IMR-90 (cell line): Measurements from ENCODE around the gene AP2B1. TPM values are rescaled to one million over a fixed set of nuclear protein-coding genes. Genes with fewer than 3 reads are reported as not detected.

Source experiments
- ATAC-seq: fragments of 200-7000 bp; cut with Tn5 transposase; 2 replicates; pipeline ENCODE4 v1.9.1; 2020; ENCODE audit warnings: low read depth, mild to moderate bottlenecking, moderate library complexity
- BruUV-seq: library from RNA; stranded (reverse); fragments of 400-500 nt; replicated peaks from 2 replicates; lab custom pipeline; 2021; lab: Mats Ljungman, UMichigan
- CTCF ChIA-PET: fragments of 300-600 bp; formaldehyde crosslinking; extraction: SDS; loops from one replicate; lab custom pipeline; 2021; ENCODE audit warnings: antibody characterized with exemption; lab: Yijun Ruan, JAX
- POLR2A ChIA-PET: fragments of 300-600 bp; sonication (Branson Sonifier 250); formaldehyde crosslinking; loops from one replicate; lab custom pipeline; 2022; ENCODE audit warnings: antibody characterized with exemption; ENCODE audit not compliant: unreplicated experiment; lab: Charles Lee
- DNase-seq: peaks from one replicate; pipeline ENCODE4 v3.0.0; 2013
- H2AFZ ChIP-seq: replicated peaks from 2 replicates; pipeline ENCODE3; 2013; ENCODE audit warnings: low read length, mild to moderate bottlenecking; ENCODE audit not compliant: poor library complexity
- H2AK5ac ChIP-seq: 2 replicates; pipeline ENCODE4 v1.6.1; 2013; ENCODE audit warnings: low read depth, low read length, inconsistent platforms
- H2AK9ac ChIP-seq: replicated peaks from 2 replicates; pipeline ENCODE3; 2013; ENCODE audit warnings: mild to moderate bottlenecking, low read depth, low read length, moderate library complexity; ENCODE audit not compliant: poor library complexity
- H2BK120ac ChIP-seq: 2 replicates; pipeline ENCODE4 v1.6.1; 2013; ENCODE audit warnings: low read depth, low read length, inconsistent platforms
- H2BK15ac ChIP-seq: 3 replicates; pipeline ENCODE4 v1.6.1; 2013; ENCODE audit warnings: low read depth, low read length, inconsistent platforms
- H2BK20ac ChIP-seq: 2 replicates; pipeline ENCODE4 v1.6.1; 2013; ENCODE audit warnings: low read depth, mild to moderate bottlenecking, inconsistent platforms, low read length, moderate library complexity
- H2BK5ac ChIP-seq: 2 replicates; pipeline ENCODE4 v1.6.1; 2013; ENCODE audit warnings: mild to moderate bottlenecking, low read depth, low read length, inconsistent platforms; ENCODE audit not compliant: poor library complexity, severe bottlenecking
- H3K14ac ChIP-seq: replicated peaks from 2 replicates; pipeline ENCODE4 v1.6.1; 2013; ENCODE audit warnings: low read depth, low read length, inconsistent platforms
- H3K18ac ChIP-seq: 2 replicates; pipeline ENCODE4 v1.6.1; 2013; ENCODE audit warnings: low read depth, low read length, control low read depth
- H3K23ac ChIP-seq: 2 replicates; pipeline ENCODE4 v1.6.1; 2013; ENCODE audit warnings: low read depth, low read length, inconsistent platforms
- H3K27ac ChIP-seq: 2 replicates; pipeline ENCODE4 v1.5.1; 2013; ENCODE audit warnings: mild to moderate bottlenecking, control low read depth, low read length; ENCODE audit not compliant: insufficient read depth
- H3K27me3 ChIP-seq: 2 replicates; pipeline ENCODE4 v1.6.1; 2013; ENCODE audit warnings: low read length; ENCODE audit not compliant: control insufficient read depth, insufficient read depth
- H3K36me3 ChIP-seq: 2 replicates; pipeline ENCODE4 v1.6.1; 2013; ENCODE audit warnings: low read length, mixed read lengths; ENCODE audit not compliant: control insufficient read depth, insufficient read depth
- H3K4ac ChIP-seq: 2 replicates; pipeline ENCODE4 v1.6.1; 2013; ENCODE audit warnings: low read depth, low read length, inconsistent platforms
- H3K4me1 ChIP-seq: 2 replicates; pipeline ENCODE4 v1.6.1; 2013; ENCODE audit warnings: low read length, mixed read lengths; ENCODE audit not compliant: control insufficient read depth, insufficient read depth
- H3K4me2 ChIP-seq: 2 replicates; pipeline ENCODE4 v1.6.1; 2013; ENCODE audit warnings: low read depth, mild to moderate bottlenecking, control low read depth, low read length, moderate library complexity
- H3K4me3 ChIP-seq: 2 replicates; pipeline ENCODE4 v1.5.1; 2013; ENCODE audit warnings: low read depth, mild to moderate bottlenecking, control low read depth, low read length, moderate library complexity; ENCODE audit not compliant: insufficient read depth
- H3K56ac ChIP-seq: 2 replicates; pipeline ENCODE4 v1.6.1; 2013; ENCODE audit warnings: low read length, inconsistent platforms; ENCODE audit not compliant: insufficient read depth; ENCODE audit errors: extremely low read depth
- H3K79me1 ChIP-seq, 2 experiments: 2 replicates each; pipeline ENCODE4 v1.6.1; 2013; ENCODE audit warnings: low read length in 2 of 2, inconsistent platforms in 1 of 2, low read depth in 1 of 2
- H3K9ac ChIP-seq: 2 replicates; pipeline ENCODE4 v1.6.1; 2013; ENCODE audit warnings: low read depth, low read length, control low read depth
- H3K9me1 ChIP-seq: 2 replicates; pipeline ENCODE4 v1.6.1; 2013; ENCODE audit warnings: low read length, inconsistent platforms; ENCODE audit not compliant: insufficient read depth
- H3K9me3 ChIP-seq: 2 replicates; pipeline ENCODE4 v1.6.1; 2013; ENCODE audit warnings: low read length; ENCODE audit not compliant: control insufficient read depth, insufficient read depth
- H4K20me1 ChIP-seq: 2 replicates; pipeline ENCODE4 v1.6.1; 2013; ENCODE audit warnings: low read length, inconsistent platforms; ENCODE audit not compliant: insufficient read depth
- H4K5ac ChIP-seq: 2 replicates; pipeline ENCODE4 v1.6.1; 2013; ENCODE audit warnings: mild to moderate bottlenecking, low read depth, low read length, control low read depth
- H4K8ac ChIP-seq, 2 experiments: 2 replicates each; pipeline ENCODE4 v1.6.1; 2013; ENCODE audit warnings: low read depth in 2 of 2, low read length in 2 of 2, control low read depth in 1 of 2, inconsistent platforms in 1 of 2
- H4K91ac ChIP-seq: 2 replicates; pipeline ENCODE4 v1.6.1; 2013; ENCODE audit warnings: low read depth, low read length, inconsistent platforms; ENCODE audit not compliant: insufficient read depth
- BHLHE40 ChIP-seq: fragments of 150-350 bp; IDR thresholded peaks from 2 replicates; pipeline ENCODE4 v1.6.1; 2016; ENCODE audit warnings: mild to moderate bottlenecking, low read depth, low read length
- CEBPB ChIP-seq: IDR thresholded peaks from 2 replicates; pipeline ENCODE4 v1.6.1; 2012; ENCODE audit warnings: low read depth, low read length, improper control_type of control experiment
- CHD1 ChIP-seq: IDR thresholded peaks from 2 replicates; pipeline ENCODE4 v1.6.1; 2012; ENCODE audit warnings: low read depth, low read length, improper control_type of control experiment
- FOS ChIP-seq: fragments of 150-350 bp; IDR thresholded peaks from 2 replicates; pipeline ENCODE4 v1.6.1; 2016; ENCODE audit warnings: low read depth, low read length
- MAFK ChIP-seq: IDR thresholded peaks from 2 replicates; pipeline ENCODE4 v1.6.1; 2012; ENCODE audit warnings: low read depth, low read length, improper control_type of control experiment
- MAZ ChIP-seq: IDR thresholded peaks from 2 replicates; pipeline ENCODE4 v1.6.1; 2012; ENCODE audit warnings: low read depth, mild to moderate bottlenecking, low read length, improper control_type of control experiment, moderate library complexity, borderline replicate concordance
- MXI1 ChIP-seq: IDR thresholded peaks from 2 replicates; pipeline ENCODE4 v1.6.1; 2012; ENCODE audit warnings: low read depth, mild to moderate bottlenecking, low read length, moderate library complexity, borderline replicate concordance
- POLR2A ChIP-seq: IDR thresholded peaks from 2 replicates; pipeline ENCODE4 v1.6.1; 2012; ENCODE audit warnings: mild to moderate bottlenecking, low read depth, low read length
- RAD21 ChIP-seq: IDR thresholded peaks from 2 replicates; pipeline ENCODE4 v1.6.1; 2012; ENCODE audit warnings: low read length, improper control_type of control experiment
- RFX5 ChIP-seq: IDR thresholded peaks from 2 replicates; pipeline ENCODE4 v1.8.0; 2012; ENCODE audit warnings: low read depth, mild to moderate bottlenecking, low read length, moderate library complexity
- USF2 ChIP-seq: fragments of 150-350 bp; IDR thresholded peaks from 2 replicates; pipeline ENCODE4 v1.6.1; 2017; ENCODE audit warnings: mild to moderate bottlenecking, antibody characterized with exemption, low read length, low read depth
- WGBS, 2 experiments: methylation state at CpG; one replicate each; pipeline versions ENCODE4 v1.1.5 to v1.1.7; 2013; ENCODE audit warnings: missing lambda C conversion rate in 2 of 2; ENCODE audit not compliant: insufficient read length in 1 of 2; ENCODE audit errors: extremely low coverage in 2 of 2; 5-methylcytosine and 5-hydroxymethylcytosine counted together
- dilution Hi-C: fragments of 300-500 bp; cut with HindIII; formaldehyde crosslinking; loops from one replicate; pipeline ENCODE4 v1.14.3; 2018; ENCODE audit warnings: low sequenced_read_pairs; ENCODE audit not compliant: unreplicated experiment
- in situ Hi-C: fragments of 300-500 bp; cut with MboI; formaldehyde crosslinking; loops from 3 replicates; pipeline ENCODE4 v1.14.3; 2019; ENCODE audit warnings: low sequenced_read_pairs, inconsistent platforms, mixed read lengths
- intact Hi-C: fragments of 100-400 bp; cut with micrococcal nuclease; formaldehyde crosslinking; loops from 2 replicates; pipeline ENCODE4 v1.10.0; 2022
- polyA plus RNA-seq, 3 experiments: library from polyadenylated mRNA; depleted of rRNA; stranded (reverse); fragments of >200 nt; gene quantifications; 2 replicates each; pipeline ENCODE4 v1.2.3, GENCODE V29; 2012; ENCODE audit warnings: low replicate concordance in 1 of 3
- total RNA-seq: library from RNA; depleted of rRNA; stranded (reverse); fragments of >200 nt; gene quantifications from 2 replicates; pipeline ENCODE4 v1.2.3, GENCODE V29; 2012
- TF ChIP-seq, protein P1 (sequence below): conservative IDR thresholded peaks from 2 replicates; pipeline ENCODE4 v1.5.1; 2012; ENCODE audit warnings: mild to moderate bottlenecking, low read depth, low read length, improper control_type of control experiment

The AP2B1 gene
- total and polyA plus RNA-seq, 2 of the 4 experiments (the other 2 are of a cell fraction): 102 to 125 TPM

- TF ChIP-seq RFX5: no peak
- TF ChIP-seq BHLHE40: no peak
- TF ChIP-seq FOS: no peak
- TF ChIP-seq MAFK: no peak
These were observed 145.6 kb downstream of the AP2B1 start (continued) for GRCh38 chr17:35732806-35733136.

DNA sequence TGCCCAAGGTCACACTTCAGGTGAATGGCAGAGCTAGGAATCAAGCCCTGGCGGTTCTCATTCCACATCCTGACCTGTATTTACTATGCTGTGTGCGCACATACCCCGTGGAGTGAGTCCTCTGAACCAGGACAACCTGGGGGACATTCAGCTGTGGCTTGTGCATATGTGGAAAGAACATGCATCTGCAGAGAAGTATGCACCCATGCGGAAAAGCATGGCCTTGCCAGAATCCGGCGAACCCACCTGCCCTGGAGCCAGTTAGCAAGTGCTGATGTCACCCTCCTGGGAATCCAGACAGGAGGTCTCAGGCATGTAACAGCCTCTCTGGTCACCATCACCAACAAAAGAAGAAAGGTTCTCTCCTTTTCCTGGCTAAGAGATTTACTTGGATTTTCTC is 146.2 kb downstream of the AP2B1 start:
- no peak overlapping the region for H2BK15ac ChIP-seq
- peaks cover 2% of the 10 kb centered on the region; the same call in 1 of the 2 replicates for H3K27me3 ChIP-seq
- no peak overlapping the region for H2AK9ac ChIP-seq
- DNase-seq (no peak), ATAC-seq (no peak)
- peaks cover 4% of the 10 kb centered on the region; the same call in 1 of the 2 replicates for H3K9me1 ChIP-seq
- no peak overlapping the region for H2BK20ac ChIP-seq
- peaks cover 0 to 2% of the 10 kb centered on the region in 2 experiments; a peak in 1 of 4 replicates for H3K79me1 ChIP-seq
- dilution Hi-C loops (no loop called here), in situ Hi-C loops (loop anchor here (25.0 kb wide), 1 partner anchor 371 kb away; the partner anchor contains the start of gene SLFN11), intact Hi-C loops (no loop called here)
- no peak overlapping the region for H2BK120ac ChIP-seq
- no peak overlapping the region for H4K91ac ChIP-seq
- no peak overlapping the region for H2AK5ac ChIP-seq
- 0 out of 2 replicates have a peak, but pooled peaks cover 3% of the 10 kb centered on the region for H4K20me1 ChIP-seq
- ChIA-PET POLR2A (no interaction called here), CTCF (interaction anchor here (0.6 kb wide), 1 partner anchor 171 kb away, joined by 3 read pairs; no protein-coding TSS in a partner anchor)
- no peak overlapping the region for H3K18ac ChIP-seq
- H4K5ac ChIP-seq: no peak overlapping the region
- H3K27ac ChIP-seq: no peak overlapping the region
- 96% methylated on average over 5 of the region's 6 CpGs; no CpG with 5 or more reads in 1 of the 2 experiments for whole genome bisulfite sequencing, 2 experiments
- no peak overlapping the region for H3K4me2 ChIP-seq
- H3K56ac ChIP-seq: no peak overlapping the region
- H3K9me3 ChIP-seq: no peaks in the 10 kb centered on the region
- H3K9ac ChIP-seq: no peak overlapping the region
- H3K36me3 ChIP-seq: no peaks in the 10 kb centered on the region
- H3K4me3 ChIP-seq: no peak overlapping the region
- no peak overlapping the region for H3K4ac ChIP-seq
- no peak overlapping the region for H2BK5ac ChIP-seq
- no peak overlapping the region for H4K8ac ChIP-seq
- BruUV-seq: no TSS peak
- H3K4me1 ChIP-seq: peaks cover 3% of the 10 kb centered on the region
- H3K14ac ChIP-seq: no peak overlapping the region
- no peak overlapping the region for H3K23ac ChIP-seq
- TF ChIP-seq MXI1: no peak
- no peak for TF ChIP-seq POLR2A
- TF ChIP-seq RFX5: no peak
- no peak for TF ChIP-seq CHD1
- no peak for TF ChIP-seq MAZ
- no peak for TF ChIP-seq FOS
- no peak for TF ChIP-seq MAFK
- no peak for TF ChIP-seq RAD21
- TF ChIP-seq USF2: no peak
- no peak for TF ChIP-seq BHLHE40
- TF ChIP-seq, protein P1, sequence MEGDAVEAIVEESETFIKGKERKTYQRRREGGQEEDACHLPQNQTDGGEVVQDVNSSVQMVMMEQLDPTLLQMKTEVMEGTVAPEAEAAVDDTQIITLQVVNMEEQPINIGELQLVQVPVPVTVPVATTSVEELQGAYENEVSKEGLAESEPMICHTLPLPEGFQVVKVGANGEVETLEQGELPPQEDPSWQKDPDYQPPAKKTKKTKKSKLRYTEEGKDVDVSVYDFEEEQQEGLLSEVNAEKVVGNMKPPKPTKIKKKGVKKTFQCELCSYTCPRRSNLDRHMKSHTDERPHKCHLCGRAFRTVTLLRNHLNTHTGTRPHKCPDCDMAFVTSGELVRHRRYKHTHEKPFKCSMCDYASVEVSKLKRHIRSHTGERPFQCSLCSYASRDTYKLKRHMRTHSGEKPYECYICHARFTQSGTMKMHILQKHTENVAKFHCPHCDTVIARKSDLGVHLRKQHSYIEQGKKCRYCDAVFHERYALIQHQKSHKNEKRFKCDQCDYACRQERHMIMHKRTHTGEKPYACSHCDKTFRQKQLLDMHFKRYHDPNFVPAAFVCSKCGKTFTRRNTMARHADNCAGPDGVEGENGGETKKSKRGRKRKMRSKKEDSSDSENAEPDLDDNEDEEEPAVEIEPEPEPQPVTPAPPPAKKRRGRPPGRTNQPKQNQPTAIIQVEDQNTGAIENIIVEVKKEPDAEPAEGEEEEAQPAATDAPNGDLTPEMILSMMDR: no peak
- TF ChIP-seq CEBPB: no peak
- no peak overlapping the region for H2AFZ ChIP-seq
